Endothelial cell of umbilical vein (primary cell): ENCODE data around the gene USP7. TPM values are rescaled to one million over a fixed set of nuclear protein-coding genes. Genes with fewer than 3 reads are reported as not detected.
"Not testable (repeated sequence)": the region's sequence is repeated elsewhere in the genome, so short reads cannot be mapped to it uniquely, and the experiment has no call there.

Experiments
- BruUV-seq: library from RNA; stranded (reverse); fragments of 400-500 nt; replicated peaks from 2 replicates; lab custom pipeline; 2021; lab: Mats Ljungman, UMichigan
- CTCF ChIA-PET: fragments of 300-600, 350-600 bp; sonication (Branson Sonifier 250); formaldehyde crosslinking; loops from one replicate; lab custom pipeline; 2021; ENCODE audit warnings: antibody characterized with exemption, inconsistent platforms; lab: Charles Lee
- POLR2A ChIA-PET: fragments of 300-600, 350-600 bp; sonication (Branson Sonifier 250); formaldehyde crosslinking; loops from one replicate; lab custom pipeline; 2021; ENCODE audit warnings: antibody characterized with exemption, inconsistent platforms; lab: Charles Lee
- DNase-seq: peaks from one replicate; pipeline ENCODE4 v3.0.0-alpha.2; 2011; ENCODE audit warnings: low read depth, low spot score
- FAIRE-seq: peaks from 2 replicates; lab custom pipeline; 2011; peaks lifted over from hg19 to GRCh38; lab: Jason Lieb, UNC
- H2AFZ ChIP-seq: 2 replicates; pipeline ENCODE4 v1.6.0; 2012; ENCODE audit warnings: low read depth, low read length, control low read depth, inconsistent platforms
- H3K27ac ChIP-seq: 2 replicates; pipeline ENCODE4 v1.5.1; 2011; ENCODE audit warnings: low read depth, mild to moderate bottlenecking, control low read depth, low read length, moderate library complexity; ENCODE audit not compliant: insufficient read depth
- H3K27me3 ChIP-seq, 2 experiments: 2 replicates each; pipeline versions ENCODE4 v1.6.0 to v1.6.1; 2011; ENCODE audit warnings: low read length in 2 of 2, mixed read lengths in 1 of 2; ENCODE audit not compliant: control insufficient read depth in 2 of 2, insufficient read depth in 2 of 2
- H3K36me3 ChIP-seq, 2 experiments: 2 replicates in 1 of 2; 3 replicates in 1 of 2; pipeline ENCODE4 v1.5.1; 2011; ENCODE audit warnings: low read length in 2 of 2, mild to moderate bottlenecking in 1 of 2, moderate library complexity in 1 of 2; ENCODE audit not compliant: control insufficient read depth in 2 of 2, insufficient read depth in 2 of 2; ENCODE audit errors: extremely low read depth in 1 of 2
- H3K4me1 ChIP-seq: 3 replicates; pipeline ENCODE4 v1.5.1; 2011; ENCODE audit warnings: mild to moderate bottlenecking, low read length; ENCODE audit not compliant: control insufficient read depth, insufficient read depth; ENCODE audit errors: extremely low read depth
- H3K4me2 ChIP-seq: 2 replicates; pipeline ENCODE4 v1.6.1; 2011; ENCODE audit warnings: low read length, control low read depth, mixed read lengths; ENCODE audit not compliant: insufficient read depth
- H3K4me3 ChIP-seq, 3 experiments: fragments of 200-600 bp in 1 of 3; sonication (generic), shearing (Covaris generic) in 1 of 3; replicated peaks in 1 of 3; 2 replicates each; pipeline ENCODE4 v1.5.1; 2011 to 2016; ENCODE audit warnings: control low read depth in 3 of 3, low read length in 3 of 3, mild to moderate bottlenecking in 2 of 3, inconsistent platforms in 1 of 3, low read depth in 1 of 3, moderate library complexity in 1 of 3; ENCODE audit not compliant: insufficient read depth in 1 of 3
- H3K79me2 ChIP-seq: 2 replicates; pipeline ENCODE4 v1.6.0; 2012; ENCODE audit warnings: low read length, inconsistent platforms; ENCODE audit not compliant: control insufficient read depth, insufficient read depth
- H3K9ac ChIP-seq: replicated peaks from 2 replicates; pipeline ENCODE3; 2011; ENCODE audit warnings: low read length, control low read depth; ENCODE audit not compliant: insufficient read depth; ENCODE audit errors: extremely low read depth
- H3K9me1 ChIP-seq: replicated peaks from 3 replicates; pipeline ENCODE4 v1.6.0; 2011; ENCODE audit warnings: mild to moderate bottlenecking, low read length; ENCODE audit not compliant: control insufficient read depth, insufficient read depth; ENCODE audit errors: extremely low read depth
- H3K9me3 ChIP-seq: replicated peaks from 2 replicates; pipeline ENCODE4 v1.5.1; 2012; ENCODE audit warnings: low read length, inconsistent platforms; ENCODE audit not compliant: control insufficient read depth, insufficient read depth
- H4K20me1 ChIP-seq: replicated peaks from 2 replicates; pipeline ENCODE3; 2011; ENCODE audit warnings: mild to moderate bottlenecking, low read length; ENCODE audit not compliant: control insufficient read depth, insufficient read depth; ENCODE audit errors: extremely low read depth
- EZH2 ChIP-seq: IDR thresholded peaks from 2 replicates; pipeline ENCODE4 v1.6.1; 2012; ENCODE audit warnings: borderline replicate concordance, low read depth, mild to moderate bottlenecking, moderate library complexity, low read length, inconsistent platforms; ENCODE audit not compliant: severe bottlenecking
- GATA2 ChIP-seq: IDR thresholded peaks from 2 replicates; pipeline ENCODE4 v1.7.0; 2011; ENCODE audit warnings: low read depth, mild to moderate bottlenecking, moderate library complexity, mixed read lengths, low read length; ENCODE audit not compliant: insufficient read length, insufficient read depth
- JUN ChIP-seq: IDR thresholded peaks from 2 replicates; pipeline ENCODE4 v1.6.1; 2011; ENCODE audit warnings: borderline replicate concordance, low read depth; ENCODE audit not compliant: insufficient read length, insufficient read depth
- MYC ChIP-seq: IDR thresholded peaks from one replicate; pipeline ENCODE4 v1.6.1; 2011; ENCODE audit warnings: mild to moderate bottlenecking, low read depth, low read length
- POLR2A ChIP-seq: IDR thresholded peaks from 2 replicates; pipeline ENCODE4 v1.6.1; 2012; ENCODE audit warnings: low read depth, mild to moderate bottlenecking, control low read depth, low read length
- POLR2AphosphoS5 ChIP-seq: IDR thresholded peaks from 2 replicates; pipeline ENCODE4 v1.6.1; 2012; ENCODE audit warnings: low read depth, mild to moderate bottlenecking, control low read depth, low read length, moderate library complexity; ENCODE audit not compliant: insufficient read depth
- dilution Hi-C: fragments of 300-500 bp; cut with MboI; formaldehyde crosslinking; loops from one replicate; pipeline ENCODE4 v1.15.0; 2019; ENCODE audit warnings: low sequenced_read_pairs; ENCODE audit not compliant: extremely low pct_ligation_motif_present
- intact Hi-C: fragments of 100-400 bp; cut with micrococcal nuclease; formaldehyde crosslinking; loops from one replicate; pipeline ENCODE4 v1.10.0; 2022
- polyA plus RNA-seq, 4 experiments: library from polyadenylated mRNA; depleted of rRNA in 3 of 4; stranded (reverse) in 3 of 4; unstranded in 1 of 4; fragments of >200 nt; gene quantifications; 2 replicates each; pipeline versions ENCODE4 v1.2.1 to v1.2.3, GENCODE V29; 2011 to 2012; ENCODE audit warnings: missing spikeins in 1 of 4
- total RNA-seq: library from RNA; stranded (reverse); gene quantifications from 2 replicates; pipeline ENCODE4 v1.2.3, GENCODE V29; 2021
- TF ChIP-seq, protein P1 (sequence below), 2 donors: IDR thresholded peaks; 1 replicate in 1 of 2; 2 replicates in 1 of 2; pipeline ENCODE4 v1.5.1; 2011; ENCODE audit warnings: low read length in 2 of 2, mild to moderate bottlenecking in 2 of 2, moderate library complexity in 2 of 2, control low read depth in 1 of 2, inconsistent platforms in 1 of 2, low read depth in 1 of 2; ENCODE audit not compliant: insufficient read depth in 1 of 2; ENCODE audit errors: extremely low read depth in 1 of 2
- TF ChIP-seq, protein P2 (sequence below): IDR thresholded peaks from 2 replicates; pipeline ENCODE4 v1.6.1; 2011; ENCODE audit not compliant: insufficient read depth, insufficient read length

The USP7 gene
- total and polyA plus RNA-seq, 2 donors (not counting 3 experiments of a cell fraction or from before 2014, with no cell fraction given), result 17.7 to 130 TPM

DNA sequence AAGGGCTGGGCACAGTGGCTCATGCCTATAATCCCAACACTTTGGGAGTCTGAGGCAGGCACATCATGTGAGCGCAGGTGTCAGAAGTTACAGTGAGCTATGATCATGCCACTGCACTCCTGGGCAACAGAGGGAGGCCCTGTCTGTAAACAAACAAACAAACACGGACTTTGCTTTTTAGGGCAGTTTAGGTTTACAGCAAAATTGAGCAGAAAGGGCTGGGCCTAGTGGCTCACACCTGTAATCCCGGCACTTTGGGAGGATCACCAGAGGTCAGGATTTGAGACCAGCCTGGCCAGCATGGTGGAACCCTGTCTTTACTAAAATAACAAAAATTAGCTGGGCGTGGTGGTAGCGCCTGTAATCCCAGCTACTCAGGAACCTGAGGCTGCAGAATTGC is 91.6 kb downstream of the USP7 start:
- Histone ChIP-seq H3K27me3 (no peaks in the 10 kb centered on the region), H3K79me2 (peaks cover 9% of the 10 kb centered on the region), H3K9me1 (no peaks in the 10 kb centered on the region), H4K20me1 (no peaks in the 10 kb centered on the region), H3K36me3 (no peaks in the 10 kb centered on the region), H3K4me1 (peaks cover 15% of the 10 kb centered on the region), H3K9ac (no peak overlapping the region), H3K27ac (no peak overlapping the region), H3K9me3 (no peaks in the 10 kb centered on the region), H2AFZ (no peak overlapping the region), H3K4me3 (no peak overlapping the region), H3K4me2 (no peak overlapping the region)
- POLR2A ChIA-PET, result no interaction called here
- BruUV-seq, result no TSS peak
- TF ChIP-seq POLR2AphosphoS5, result no peak
- no peak for TF ChIP-seq GATA2
- no peak for TF ChIP-seq MYC
- TF ChIP-seq POLR2A, result no peak
- TF ChIP-seq, protein P1, sequence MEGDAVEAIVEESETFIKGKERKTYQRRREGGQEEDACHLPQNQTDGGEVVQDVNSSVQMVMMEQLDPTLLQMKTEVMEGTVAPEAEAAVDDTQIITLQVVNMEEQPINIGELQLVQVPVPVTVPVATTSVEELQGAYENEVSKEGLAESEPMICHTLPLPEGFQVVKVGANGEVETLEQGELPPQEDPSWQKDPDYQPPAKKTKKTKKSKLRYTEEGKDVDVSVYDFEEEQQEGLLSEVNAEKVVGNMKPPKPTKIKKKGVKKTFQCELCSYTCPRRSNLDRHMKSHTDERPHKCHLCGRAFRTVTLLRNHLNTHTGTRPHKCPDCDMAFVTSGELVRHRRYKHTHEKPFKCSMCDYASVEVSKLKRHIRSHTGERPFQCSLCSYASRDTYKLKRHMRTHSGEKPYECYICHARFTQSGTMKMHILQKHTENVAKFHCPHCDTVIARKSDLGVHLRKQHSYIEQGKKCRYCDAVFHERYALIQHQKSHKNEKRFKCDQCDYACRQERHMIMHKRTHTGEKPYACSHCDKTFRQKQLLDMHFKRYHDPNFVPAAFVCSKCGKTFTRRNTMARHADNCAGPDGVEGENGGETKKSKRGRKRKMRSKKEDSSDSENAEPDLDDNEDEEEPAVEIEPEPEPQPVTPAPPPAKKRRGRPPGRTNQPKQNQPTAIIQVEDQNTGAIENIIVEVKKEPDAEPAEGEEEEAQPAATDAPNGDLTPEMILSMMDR (IDR thresholded peaks at IDR 0.05; ENCODE audit: extremely low read depth in 1 of 2, insufficient read depth in 1 of 2, low read depth in 1 of 2, low read length in 2 of 2), result no peak
- TF ChIP-seq EZH2, result no peak
- TF ChIP-seq JUN, result no peak
- TF ChIP-seq, protein P2, sequence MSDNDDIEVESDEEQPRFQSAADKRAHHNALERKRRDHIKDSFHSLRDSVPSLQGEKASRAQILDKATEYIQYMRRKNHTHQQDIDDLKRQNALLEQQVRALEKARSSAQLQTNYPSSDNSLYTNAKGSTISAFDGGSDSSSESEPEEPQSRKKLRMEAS, result no peak
- dilution Hi-C loops (no loop called here), intact Hi-C loops (no loop called here)
- DNase-seq (no peak), FAIRE-seq (no peak)
- CTCF ChIA-PET, result interaction anchor here (8.0 kb wide), 1 partner anchor 9 kb away, joined by 67 read pairs; the partner anchor contains the start of gene LITAFD

DNA sequence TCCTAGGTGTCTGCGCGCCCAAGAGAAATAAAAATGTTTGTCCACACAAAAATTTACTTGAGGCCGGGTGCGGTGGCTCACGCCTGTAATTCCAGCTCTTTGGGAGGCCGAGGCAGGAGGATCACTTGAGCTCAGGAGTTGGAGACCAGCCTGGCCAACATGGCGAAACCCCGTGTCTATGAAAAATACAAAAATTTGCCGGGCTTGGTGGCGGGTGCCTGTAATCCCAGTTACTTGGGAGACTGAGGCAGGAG is 93.8 kb downstream of the USP7 start:
- H3K9me3 ChIP-seq, H2AFZ ChIP-seq, H3K27ac ChIP-seq, dilution Hi-C loops, H3K4me2 ChIP-seq, BruUV-seq, POLR2A ChIA-PET, H3K9me1 ChIP-seq, DNase-seq, H3K36me3 ChIP-seq, FAIRE-seq, H4K20me1 ChIP-seq, H3K4me3 ChIP-seq, H3K27me3 ChIP-seq, H3K9ac ChIP-seq: not testable (repeated sequence)
- intact Hi-C loops, result loop anchor here (1.0 to 5.0 kb wide), 3 partner anchors 20 to 303 kb away; no protein-coding TSS in a partner anchor
- H3K79me2 ChIP-seq, result peaks cover 25% of the 10 kb centered on the region
- H3K4me1 ChIP-seq, result peaks cover 20% of the 10 kb centered on the region
- CTCF ChIA-PET, result interaction anchor here (1.5 to 8.0 kb wide), 2 partner anchors 11 to 15 kb away, joined by 5 to 67 read pairs; partner anchors contain the start of gene LITAFD
